Measurements from ENCODE around the gene FOXN3.

The FOXN3 gene, protein sequence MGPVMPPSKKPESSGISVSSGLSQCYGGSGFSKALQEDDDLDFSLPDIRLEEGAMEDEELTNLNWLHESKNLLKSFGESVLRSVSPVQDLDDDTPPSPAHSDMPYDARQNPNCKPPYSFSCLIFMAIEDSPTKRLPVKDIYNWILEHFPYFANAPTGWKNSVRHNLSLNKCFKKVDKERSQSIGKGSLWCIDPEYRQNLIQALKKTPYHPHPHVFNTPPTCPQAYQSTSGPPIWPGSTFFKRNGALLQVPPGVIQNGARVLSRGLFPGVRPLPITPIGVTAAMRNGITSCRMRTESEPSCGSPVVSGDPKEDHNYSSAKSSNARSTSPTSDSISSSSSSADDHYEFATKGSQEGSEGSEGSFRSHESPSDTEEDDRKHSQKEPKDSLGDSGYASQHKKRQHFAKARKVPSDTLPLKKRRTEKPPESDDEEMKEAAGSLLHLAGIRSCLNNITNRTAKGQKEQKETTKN

DNA sequence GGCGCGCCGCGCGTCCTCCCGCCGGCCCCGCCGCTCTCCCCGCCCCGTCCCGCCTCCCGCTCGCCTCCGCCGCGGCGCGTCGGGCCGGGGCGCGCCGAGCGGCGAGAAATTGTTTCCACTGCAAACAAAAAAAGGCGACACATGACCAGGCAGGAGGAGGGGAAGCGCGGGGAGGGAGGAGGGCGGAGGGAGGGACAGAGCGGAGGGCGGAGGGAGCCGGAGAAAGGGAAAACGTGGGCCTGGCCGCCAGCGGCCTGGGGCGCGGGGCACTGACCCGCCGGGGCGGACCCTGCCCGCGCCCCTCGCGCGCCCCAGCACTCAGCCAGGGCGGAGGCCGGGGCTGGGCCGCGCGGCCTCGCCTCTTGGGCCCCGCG, at the start of gene FOXN3:
Gene FOXN3 (minus strand): TSS at position 143 of the 374 bp plus-strand sequence. CDS start 4,757 bp downstream, outside the sequence.
- peak; percentile 79 for DNase-seq

DNA sequence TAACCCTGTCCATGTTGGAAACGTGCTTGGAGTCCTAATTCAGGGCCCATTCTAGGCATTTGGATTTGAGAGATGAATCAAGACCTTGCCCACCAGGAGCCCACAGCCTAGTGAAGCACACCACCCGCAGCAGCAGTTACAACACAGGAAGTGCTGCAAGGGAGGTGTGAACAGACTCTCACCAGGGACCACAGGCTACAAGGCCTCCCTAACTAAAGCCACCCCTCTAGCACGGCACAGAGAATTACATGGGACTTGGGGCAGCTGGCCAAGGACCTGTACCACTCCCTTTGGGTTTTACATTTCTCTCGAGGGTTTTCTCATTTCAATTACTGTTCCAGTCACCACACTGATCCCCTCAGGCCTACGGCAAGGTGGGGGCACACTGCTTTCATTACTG, 49.5 kb upstream of the FOXN3 start:
- DNase-seq, result peak; percentile 10

DNA sequence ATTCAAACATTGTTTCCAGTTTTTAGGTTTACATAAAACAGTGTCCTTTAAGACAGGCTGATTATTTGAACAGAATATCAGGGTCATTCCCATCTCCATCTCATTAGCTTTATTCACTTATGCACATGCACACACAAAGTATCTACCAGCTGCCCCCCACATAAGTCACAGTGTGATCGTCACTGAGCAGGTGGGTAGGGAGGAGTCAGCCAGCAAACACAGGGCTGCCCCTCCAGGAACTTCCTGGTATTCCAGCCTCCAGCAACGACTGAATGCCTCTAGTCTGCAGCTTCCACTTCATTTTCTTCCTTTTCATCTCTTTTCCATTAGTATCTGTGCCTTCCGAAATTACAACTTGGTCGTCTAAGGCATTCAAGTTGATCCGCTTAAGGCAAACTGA, 48.8 kb upstream of the FOXN3 start:
- DNase-seq, result no peak

DNA sequence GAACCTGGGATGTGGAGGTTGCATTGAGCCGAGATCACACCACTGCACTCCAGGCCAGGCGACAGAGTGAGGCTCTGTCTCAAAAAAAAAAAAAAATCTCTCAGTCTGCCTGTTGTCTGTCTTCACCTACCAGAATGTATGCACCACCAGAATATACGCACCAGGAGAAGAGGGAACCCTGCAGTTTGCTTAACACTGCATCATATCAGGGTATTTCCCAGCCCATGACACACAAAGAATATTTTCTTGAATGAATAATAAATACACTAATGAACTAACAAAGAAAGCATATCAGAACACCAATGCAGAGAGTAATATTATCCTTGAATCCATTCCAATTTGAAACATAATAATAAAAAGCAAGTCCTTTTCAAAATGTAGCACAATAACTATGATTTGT, 44.2 kb upstream of the FOXN3 start:
- no peak for DNase-seq

DNA sequence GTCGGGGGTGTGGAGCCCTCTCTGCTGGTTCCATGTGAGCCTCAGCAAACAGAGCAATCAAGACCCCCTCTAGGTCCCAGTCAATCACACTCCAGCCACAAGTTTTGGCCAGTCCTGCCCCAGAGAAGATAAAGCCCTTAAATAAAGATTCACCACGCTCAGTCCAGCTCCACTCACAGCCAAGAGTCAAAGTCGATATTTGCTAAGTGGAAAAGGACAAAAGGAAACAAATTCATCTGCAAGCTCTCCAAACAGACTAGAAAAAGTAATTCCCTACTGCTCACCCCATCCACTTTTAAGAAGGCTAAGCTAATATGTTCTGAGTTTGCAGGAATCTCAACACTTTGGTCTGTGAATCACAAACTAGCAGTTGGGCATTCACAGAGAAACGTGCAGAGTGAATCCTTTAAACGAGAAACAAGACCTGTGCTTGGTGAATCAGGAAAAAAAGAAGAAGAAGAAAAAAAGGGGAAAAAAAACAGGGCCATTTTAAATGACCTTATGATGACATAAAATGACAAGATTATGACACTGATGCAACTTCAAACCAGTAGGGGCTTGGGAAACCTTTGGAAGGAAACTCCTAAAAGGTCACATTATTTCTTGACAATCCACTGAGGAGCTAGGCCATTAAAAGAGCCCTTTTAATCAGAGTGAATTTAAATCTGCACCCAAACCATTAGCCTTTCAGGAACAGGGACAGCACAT, 41.8 kb upstream of the FOXN3 start:
- DNase-seq, result no peak

DNA sequence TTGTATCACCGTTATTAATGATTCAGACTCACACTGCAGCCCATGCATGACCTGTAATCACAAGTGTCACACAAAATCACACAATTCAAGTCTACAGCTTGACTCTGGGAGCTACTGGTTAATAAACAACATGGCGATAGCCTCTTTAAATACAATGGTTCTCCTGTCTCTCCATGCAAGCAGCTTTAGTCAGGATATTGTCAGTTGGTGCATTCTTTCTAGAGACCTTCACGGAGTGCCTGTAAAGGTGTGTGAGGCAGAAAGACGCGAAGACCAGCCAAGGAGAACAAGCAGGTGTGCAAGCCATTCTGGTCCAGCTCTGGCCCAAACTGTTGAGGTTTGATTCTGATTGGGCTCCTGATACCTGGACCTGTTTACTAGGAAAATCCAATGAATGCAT, 40.0 kb upstream of the FOXN3 start:
- DNase-seq, result no peak

DNA sequence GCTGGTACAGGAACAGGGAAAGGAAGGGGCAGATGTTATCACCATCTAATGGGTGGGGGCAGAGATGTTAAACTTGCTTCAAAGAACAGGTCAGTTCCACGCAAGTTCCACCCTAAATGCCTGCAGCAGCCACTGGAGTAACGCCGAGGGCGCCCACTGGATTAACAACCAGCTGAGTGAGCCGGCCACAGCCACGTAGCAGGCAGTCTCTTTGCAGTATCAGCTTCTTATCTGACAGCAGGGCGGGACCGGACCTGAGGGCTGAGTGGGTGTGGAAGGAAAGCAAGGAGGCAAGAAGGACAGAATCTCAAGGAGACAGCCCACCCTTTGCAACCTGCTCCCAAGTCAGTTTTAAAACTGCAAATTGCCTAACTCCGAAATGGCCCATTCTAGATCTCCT, 38.4 kb upstream of the FOXN3 start:
- DNase-seq, result no peak

DNA sequence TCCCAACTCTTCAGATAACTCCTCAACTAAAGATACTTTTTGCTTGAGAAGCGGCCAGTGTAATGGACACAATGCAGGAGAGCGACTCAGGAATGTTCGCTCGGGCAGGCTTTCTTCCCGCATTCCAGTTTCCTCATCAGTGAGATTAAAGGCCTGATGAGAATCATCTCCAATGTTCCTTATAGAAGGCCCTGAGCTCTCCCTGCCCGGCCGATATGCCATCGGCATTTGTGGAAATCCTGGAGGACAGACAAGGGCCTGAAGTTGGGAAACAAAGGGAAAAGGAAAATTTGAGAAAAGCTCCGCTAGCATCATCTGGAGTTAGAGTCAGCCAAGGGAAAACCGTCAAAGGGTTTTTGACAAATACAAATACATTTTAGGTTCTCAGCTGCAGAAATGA, 38.0 kb upstream of the FOXN3 start:
- no peak for DNase-seq

DNA sequence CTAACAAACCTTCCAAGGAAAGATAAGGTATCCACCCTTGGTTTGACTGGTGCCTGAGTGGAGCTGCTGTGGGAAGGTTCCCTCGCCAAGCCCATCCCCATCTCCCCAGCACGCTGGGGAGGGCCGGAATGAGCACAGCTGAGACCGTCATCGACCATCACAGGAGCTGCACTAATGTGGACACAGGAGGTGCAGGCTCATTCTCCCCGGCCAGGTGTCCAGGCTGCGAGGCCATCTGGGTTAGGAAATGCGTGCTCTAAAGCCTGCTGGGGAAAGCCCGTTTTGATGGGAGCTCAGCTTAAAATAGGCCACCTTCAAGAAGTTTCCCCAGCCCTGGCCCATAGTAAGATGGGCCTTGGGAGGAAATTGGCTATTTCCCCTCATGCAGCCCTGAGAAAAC, 35.2 kb upstream of the FOXN3 start:
- DNase-seq, result no peak

DNA sequence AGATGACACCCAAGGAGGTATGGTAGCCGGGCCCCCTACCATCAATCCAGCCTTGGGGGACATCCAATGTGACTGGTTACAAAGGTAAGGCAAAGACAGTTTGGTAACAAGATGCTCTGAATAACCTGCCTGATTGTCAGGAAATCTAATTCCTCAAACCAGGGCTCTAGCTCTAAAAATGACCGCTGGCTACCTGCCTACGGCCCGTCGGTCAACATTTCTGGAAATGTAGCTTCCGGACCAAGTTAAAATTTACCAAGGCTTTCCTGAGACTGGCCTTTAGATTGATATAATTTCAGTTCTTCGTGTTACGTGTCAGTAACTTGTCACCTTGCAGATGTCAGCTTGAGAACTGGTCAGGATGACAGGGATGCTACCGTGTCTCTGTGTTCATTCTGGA, 34.2 kb upstream of the FOXN3 start:
- DNase-seq, result no peak

DNA sequence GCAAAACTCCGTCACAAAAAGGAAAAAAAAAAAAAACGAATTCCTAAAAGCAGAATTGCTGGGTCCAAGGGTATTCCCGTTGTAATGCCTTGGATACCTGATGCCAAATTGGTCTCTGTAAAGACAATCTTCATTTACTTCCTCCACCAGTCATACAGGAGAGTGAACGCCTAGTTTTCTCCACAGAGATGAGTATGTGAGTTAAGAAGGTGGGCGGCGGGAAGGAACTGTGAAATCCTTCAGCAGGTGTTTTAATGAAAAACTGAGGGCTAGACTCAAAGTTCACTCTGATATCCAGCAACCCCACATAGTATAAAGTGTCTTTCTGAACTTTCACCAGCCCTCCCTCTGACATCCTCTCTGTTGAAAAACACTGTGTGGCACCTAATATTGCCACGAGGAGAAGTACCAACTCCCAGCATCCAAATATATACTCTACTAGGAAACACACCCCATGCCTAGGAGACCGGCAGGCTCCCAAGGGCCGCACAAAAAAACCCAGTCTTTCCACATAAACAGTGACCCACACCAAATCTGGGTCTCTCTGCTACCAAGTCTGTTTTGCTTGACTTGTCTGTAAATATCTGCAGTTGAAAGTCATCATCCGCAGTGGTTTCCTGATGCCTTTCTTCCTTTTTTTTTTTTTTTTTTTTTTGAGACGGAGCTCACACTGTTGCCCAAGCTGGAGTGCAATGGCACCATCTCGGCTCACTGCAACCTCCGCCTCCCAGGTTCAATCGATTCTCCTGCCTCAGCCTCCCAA, 30.3 kb upstream of the FOXN3 start:
- no peak for DNase-seq

DNA sequence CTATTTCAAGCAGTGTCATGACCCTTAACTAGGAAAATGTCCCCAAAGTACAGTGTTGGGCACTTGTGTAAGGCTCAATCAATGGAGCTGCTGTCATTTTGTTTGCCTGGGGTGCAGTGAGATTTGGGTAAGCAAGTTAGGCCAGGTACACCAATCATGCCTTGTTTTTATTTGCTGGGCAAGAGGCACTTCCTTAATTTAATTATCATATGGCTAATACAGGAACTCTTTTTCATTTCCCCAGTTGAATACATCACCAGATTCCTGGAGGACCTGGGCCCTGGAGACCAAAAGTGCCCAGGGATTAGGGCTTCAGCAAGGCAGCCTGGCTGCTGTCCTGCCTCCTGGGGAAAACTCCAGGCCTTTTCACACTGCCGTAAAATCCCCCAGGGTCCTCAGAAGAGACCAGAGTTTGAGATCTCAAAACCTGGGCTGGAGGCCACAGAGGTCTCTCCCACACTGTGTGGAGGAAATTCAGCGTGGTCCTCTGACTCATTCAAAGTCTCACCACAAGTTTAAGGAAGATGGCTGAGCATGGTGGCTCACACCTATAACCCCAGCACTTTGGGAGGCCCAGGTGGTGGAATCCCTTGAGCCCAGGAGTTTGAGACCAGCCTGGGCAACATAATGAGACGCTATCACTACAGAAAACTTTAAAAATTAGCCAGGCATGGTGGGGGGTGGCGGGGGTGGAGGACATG, 28.4 kb upstream of the FOXN3 start:
- peak; percentile 17 for DNase-seq

DNA sequence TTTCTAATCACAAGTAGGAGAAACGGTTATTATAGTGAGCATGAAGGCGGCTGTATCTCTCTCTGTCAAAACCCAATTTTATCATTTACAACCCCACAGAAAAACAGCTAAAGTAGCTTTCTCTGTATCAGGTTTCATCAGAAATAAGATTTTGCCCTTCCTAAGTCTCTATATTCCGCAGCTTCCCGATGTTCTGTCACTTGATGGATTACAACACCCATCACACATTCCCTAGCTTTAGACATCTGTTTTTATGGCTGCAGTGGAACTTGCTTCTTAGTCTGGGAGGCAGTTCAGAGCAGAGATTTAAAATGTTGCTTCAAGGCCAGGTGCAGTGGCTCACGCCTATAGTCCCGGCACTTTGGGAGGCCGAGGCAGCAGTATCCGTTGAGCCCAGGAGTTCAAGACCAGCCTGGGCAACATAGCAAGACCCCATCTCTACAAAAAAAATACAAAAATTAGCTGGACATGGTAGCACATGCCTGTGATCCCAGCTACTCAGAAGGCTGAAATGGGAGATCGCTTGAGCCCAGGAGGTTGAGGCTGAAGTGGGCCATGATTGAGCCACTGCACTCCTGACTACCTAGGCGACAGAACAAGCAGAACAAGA, 27.6 kb upstream of the FOXN3 start:
- no peak for DNase-seq

DNA sequence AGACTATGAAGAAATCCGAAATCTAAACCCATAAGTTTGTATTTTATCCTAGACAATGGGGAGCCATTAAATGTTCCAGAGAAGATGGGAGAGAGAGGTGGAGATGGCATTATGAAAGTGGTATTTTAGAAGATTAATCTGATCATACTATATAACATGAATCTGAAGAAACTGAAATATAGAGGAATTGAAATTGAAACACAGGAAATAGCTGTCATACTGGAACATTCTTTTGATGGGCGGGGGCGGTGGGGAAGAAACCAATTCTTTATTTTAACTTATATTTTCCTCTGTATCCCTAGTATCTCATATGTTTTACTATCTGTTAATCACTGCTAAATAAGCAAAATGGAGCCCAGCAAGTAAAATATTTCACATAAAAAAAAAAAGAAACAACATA, 27.0 kb upstream of the FOXN3 start:
- no peak for DNase-seq

DNA sequence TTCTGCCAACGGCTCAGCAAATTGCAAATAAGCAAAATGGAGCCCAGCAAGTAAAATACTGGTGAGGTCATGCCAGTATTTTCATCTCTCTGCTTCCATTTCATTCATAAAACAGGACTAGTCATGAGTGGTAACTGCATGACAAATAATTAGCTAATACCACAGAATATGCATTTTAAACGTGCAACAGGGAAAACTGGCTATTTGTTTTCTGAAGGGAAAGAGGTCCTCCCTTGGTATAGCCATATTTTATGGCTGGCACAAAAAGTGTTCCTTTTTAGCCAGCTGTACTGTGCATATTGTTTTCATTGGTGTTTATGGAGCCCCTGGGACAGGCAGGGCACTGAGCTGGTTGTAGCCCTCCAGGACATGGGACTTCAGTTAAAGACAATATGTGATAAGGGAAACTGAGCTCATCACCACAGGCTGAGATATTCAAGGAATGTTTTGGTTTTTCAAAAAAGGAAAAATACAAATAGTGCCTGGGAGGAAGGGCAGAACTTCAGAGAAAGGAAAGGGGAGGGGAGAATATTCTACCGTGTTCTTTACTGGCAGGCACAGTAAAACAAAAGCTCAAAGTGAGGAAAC, 26.1 kb upstream of the FOXN3 start:
- no peak for DNase-seq

DNA sequence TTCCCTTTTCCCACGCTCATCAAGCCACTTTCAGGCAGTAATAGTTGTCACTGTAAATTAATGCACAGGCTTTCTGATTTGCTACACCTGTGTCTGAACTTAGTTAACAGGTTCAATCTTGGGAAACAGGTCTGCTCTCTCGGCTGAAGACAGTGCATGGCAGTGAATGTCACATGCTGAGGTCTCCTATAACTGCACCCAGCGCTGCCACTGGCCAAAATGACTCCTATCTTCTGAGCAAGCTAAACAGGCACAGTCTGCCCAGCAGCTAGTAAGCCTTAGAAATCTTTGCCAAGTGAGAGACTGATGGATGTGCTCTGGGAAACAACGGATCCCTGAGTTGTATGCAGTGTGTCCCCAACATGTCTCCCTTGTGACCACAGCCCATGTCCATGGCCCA, 25.2 kb upstream of the FOXN3 start:
- no peak for DNase-seq

DNA sequence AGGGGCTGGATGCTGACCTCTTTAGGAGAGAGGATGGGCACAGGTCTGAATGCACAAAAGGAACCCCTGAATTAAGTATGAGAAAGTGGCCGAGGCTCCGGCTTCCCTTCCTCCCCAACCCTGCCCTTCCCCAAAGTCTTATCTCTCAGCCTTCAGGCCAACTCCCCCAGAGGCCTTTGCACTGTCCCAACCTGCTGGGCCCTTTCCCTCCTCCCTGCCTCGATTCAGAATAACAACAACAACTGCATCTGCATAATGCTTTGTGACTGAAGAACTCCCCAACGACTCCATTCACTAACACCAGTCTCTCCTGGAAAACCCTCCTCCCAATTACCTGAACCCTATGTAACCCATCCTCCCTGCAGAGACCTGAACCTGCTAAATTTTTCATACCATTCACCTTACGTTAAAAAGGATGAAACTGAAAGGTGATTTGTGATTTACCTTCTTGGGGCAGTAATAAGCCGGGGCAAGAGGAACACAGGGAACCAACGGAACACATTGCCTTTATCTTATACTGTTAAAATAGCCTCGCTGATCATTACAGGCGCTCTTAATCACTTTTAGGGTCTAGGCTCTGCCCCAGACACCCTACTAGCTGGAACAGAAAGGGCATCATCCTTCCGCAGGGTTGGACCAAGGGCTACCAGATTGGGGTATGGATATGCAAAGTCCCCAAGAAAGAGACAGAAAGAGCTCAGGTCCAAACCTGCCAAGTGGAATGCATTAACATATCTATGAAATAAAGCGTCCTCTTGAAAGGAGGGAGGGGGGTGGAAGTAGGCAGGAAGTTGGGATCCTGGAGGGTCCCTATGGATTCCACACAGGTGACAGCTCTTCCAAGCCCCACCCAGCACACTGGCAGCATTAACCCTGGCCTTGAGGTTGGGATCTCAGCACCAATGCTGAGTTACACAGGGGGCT, 24.2 kb upstream of the FOXN3 start:
- no peak for DNase-seq

DNA sequence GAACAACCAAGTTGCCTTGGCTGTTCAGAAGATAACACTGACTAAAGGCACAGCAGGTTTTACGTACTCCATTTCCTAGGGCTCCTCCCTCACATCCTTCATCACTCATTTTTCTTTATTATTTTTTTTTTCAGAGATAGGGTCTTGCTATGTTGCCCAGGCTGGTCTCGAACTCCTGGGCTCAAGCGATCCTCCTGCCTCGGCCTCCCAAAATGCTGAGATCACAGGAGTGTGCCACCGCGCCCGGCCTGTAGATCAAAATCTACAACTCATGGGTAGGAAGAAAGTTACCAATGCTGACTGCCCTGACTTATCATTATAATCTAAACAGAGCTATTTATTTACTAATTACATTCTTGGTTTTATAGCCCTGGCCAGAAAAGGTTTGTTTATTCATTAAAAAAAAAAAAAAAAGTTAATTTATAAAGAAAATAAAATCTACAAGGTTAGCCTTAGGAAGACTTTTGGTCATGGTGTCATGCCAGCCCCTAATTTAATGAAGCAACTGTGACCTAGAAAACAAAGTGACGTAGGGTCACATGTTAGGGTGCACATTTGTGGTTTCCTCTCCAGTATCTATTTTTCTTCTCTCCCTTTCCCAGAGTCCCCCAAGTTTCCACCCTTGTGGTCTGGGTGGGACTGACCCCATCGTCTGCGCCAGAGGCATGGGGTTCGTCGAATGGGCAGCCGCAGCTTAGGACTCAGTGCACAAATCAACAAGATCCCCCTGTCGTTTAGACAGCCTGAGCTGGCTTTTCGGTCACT, 19.0 kb upstream of the FOXN3 start:
- no peak for DNase-seq

DNA sequence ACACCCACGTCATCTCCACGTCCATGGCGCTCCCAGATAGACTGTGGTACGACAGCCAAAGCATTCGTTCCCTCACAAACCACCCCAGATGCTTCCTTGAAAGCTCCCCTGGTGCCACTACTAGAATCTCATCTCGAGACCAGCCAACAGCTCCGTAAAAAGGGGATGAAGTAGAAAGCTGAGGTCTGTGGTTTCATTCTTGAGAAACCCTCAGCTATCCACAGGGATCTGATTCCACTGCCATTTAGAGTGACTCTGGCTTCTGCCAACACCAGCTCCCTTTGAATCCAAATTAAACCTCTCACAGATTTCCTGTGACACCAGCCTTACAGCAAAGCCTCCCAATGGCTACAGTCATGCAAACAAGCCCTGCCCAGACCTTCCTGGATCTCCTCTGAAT, 18.5 kb upstream of the FOXN3 start:
- DNase-seq, result no peak

DNA sequence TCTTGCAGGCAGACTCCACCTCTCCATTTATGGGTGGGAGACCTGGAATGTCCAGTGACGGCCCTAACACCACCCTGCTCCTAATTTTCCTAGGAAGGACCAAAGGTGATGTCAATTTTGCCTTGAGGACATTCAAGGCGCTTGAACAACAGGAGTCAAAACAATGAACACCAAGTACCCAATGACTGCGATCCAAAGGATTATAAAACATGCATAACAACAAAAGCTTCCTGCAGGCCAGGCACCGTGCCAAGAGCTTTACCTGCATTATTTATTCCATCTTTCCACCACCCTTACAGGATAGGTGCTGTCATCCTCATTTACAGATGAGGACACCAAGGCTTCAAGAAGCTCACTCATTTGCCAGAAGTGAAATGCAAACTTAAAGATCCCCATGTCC, 15.2 kb upstream of the FOXN3 start:
- DNase-seq, result no peak

Data from activated CD4-positive, alpha-beta T cell treated with anti-CD3 and anti-CD28 coated beads for 1 hour (primary cell).